Endometrial microvascular endothelial cells (primary cell): ENCODE data around the gene SMIM5. TPM values are rescaled to one million over a fixed set of nuclear protein-coding genes. Genes with fewer than 3 reads are reported as not detected.

Experiments
- in situ Hi-C: cut with HindIII; loops from 2 replicates; pipeline ENCODE4 v1.10.0; 2017; ENCODE audit warnings: low sequenced_read_pairs, low pct_unique_long_range_greater_than_20kb; ENCODE audit errors: inconsistent ontology term
- total RNA-seq: library from RNA; depleted of rRNA; stranded (reverse); fragments of >200 nt; gene quantifications from one replicate; pipeline ENCODE4 v1.2.3, GENCODE V29; 2015; ENCODE audit errors: inconsistent ontology term

Gene SMIM5
- total RNA-seq, 1 donor from 2014 or later = not detected

- in situ Hi-C loops = loop anchor here (5.0 kb wide), 1 partner anchor 63 kb away; no protein-coding TSS in a partner anchor
Measured at GRCh38 chr17:75684249-75684648, 51.0 kb downstream of the SMIM5 start.

- in situ Hi-C loops = loop anchor here (5.0 kb wide), 1 partner anchor 62 kb away; no protein-coding TSS in a partner anchor
Measured at GRCh38 chr17:75684924-75685323, 51.7 kb downstream of the SMIM5 start.

- in situ Hi-C loops = no loop called here
Measured at GRCh38 chr17:75685499-75685898, 52.3 kb downstream of the SMIM5 start.

GRCh38 chr17:75688209-75688825 lies 55.1 kb downstream of the SMIM5 start:
- in situ Hi-C loops = no loop called here

GRCh38 chr17:75689441-75689873 lies 56.2 kb downstream of the SMIM5 start:
- in situ Hi-C loops = no loop called here

Other genes starting within 250 kb of the SMIM5 start
- 81.3 TPM for gene GRB2, start 227.8 kb upstream of the SMIM5 start, total RNA-seq
- gene TMEM94, start 176.8 kb upstream of the SMIM5 start, total RNA-seq = 40.7 TPM
- 24.1 TPM for gene CASKIN2, start 117.9 kb upstream of the SMIM5 start, total RNA-seq
- gene TSEN54, start 116.9 kb upstream of the SMIM5 start, total RNA-seq = 54.8 TPM
- 1.2 TPM for gene LLGL2, start 107.7 kb upstream of the SMIM5 start, total RNA-seq
- gene MYO15B, start 45.6 kb upstream of the SMIM5 start, total RNA-seq = under 0.01 TPM
- gene RECQL5, start 33.7 kb downstream of the SMIM5 start, total RNA-seq = 9.8 TPM
- gene SAP30BP, start 33.9 kb downstream of the SMIM5 start, total RNA-seq = 107 TPM
- gene ITGB4, start 88.0 kb downstream of the SMIM5 start, total RNA-seq = 2.4 TPM
- gene GALK1, start 131.8 kb downstream of the SMIM5 start, total RNA-seq = 65.8 TPM
- 53.0 TPM for gene UNK, start 151.4 kb downstream of the SMIM5 start, total RNA-seq
- 0.09 TPM for gene UNC13D, start 211.0 kb downstream of the SMIM5 start, total RNA-seq
- gene WBP2, start 221.9 kb downstream of the SMIM5 start, total RNA-seq = 50.3 TPM
- 53.3 TPM for gene TRIM47, start 245.1 kb downstream of the SMIM5 start, total RNA-seq